Measurements from ENCODE around the gene PRR4. TPM values are rescaled to one million over a fixed set of nuclear protein-coding genes. Genes with fewer than 3 reads are reported as not detected.

PRR4 gene, protein sequence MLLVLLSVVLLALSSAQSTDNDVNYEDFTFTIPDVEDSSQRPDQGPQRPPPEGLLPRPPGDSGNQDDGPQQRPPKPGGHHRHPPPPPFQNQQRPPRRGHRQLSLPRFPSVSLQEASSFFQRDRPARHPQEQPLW
- total RNA-seq (0.67 and 8.8 TPM in 2 replicates), polyA plus RNA-seq (5.3 and 7.1 TPM in 2 replicates)

DNA sequence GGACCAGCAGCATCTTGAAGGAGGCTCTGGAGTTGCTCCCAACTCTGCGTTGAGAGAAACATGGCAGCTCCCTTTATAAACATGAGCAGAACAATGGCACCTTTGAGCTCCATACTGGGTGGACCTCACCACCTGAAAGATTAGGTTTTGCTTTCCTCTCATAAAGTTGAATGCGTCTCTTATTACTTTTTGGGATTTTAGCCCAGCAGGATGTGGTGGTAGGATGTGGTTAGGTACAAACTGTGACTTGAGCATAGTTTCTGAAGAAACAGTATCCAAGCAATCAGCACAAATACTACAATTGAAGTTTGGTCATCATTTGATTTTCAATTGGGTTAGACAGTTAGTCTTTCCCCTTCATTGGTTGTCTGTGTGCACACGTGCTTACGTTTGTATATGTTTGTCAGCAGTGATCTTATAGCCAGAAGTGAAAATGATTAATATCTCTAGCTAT lies at the start of gene PRR4:
Gene PRR4 (minus strand): TSS at position 51 of the 454 bp plus-strand sequence. CDS start 38 bp downstream, at position 13.
- TF ChIP-seq, protein P1, sequence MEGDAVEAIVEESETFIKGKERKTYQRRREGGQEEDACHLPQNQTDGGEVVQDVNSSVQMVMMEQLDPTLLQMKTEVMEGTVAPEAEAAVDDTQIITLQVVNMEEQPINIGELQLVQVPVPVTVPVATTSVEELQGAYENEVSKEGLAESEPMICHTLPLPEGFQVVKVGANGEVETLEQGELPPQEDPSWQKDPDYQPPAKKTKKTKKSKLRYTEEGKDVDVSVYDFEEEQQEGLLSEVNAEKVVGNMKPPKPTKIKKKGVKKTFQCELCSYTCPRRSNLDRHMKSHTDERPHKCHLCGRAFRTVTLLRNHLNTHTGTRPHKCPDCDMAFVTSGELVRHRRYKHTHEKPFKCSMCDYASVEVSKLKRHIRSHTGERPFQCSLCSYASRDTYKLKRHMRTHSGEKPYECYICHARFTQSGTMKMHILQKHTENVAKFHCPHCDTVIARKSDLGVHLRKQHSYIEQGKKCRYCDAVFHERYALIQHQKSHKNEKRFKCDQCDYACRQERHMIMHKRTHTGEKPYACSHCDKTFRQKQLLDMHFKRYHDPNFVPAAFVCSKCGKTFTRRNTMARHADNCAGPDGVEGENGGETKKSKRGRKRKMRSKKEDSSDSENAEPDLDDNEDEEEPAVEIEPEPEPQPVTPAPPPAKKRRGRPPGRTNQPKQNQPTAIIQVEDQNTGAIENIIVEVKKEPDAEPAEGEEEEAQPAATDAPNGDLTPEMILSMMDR (IDR thresholded peaks at IDR 0.05; ENCODE audit: low read depth, low read length): no peak
- no peaks in the 10 kb centered on the region for H3K36me3 ChIP-seq
- no peaks in the 10 kb centered on the region for H3K4me1 ChIP-seq (ENCODE audit: low read depth)
- H3K4me3 ChIP-seq: no peak within 1 kb of the TSS
- DNase-seq (ENCODE audit: low read depth in 1 of 2, low spot score in 1 of 2): no peak
- H3K9me3 ChIP-seq (ENCODE audit: low read depth): no peaks in the 10 kb centered on the region
- H3K27me3 ChIP-seq: no peaks in the 10 kb centered on the region
- H3K27ac ChIP-seq: no peak within 1 kb of the TSS

DNA sequence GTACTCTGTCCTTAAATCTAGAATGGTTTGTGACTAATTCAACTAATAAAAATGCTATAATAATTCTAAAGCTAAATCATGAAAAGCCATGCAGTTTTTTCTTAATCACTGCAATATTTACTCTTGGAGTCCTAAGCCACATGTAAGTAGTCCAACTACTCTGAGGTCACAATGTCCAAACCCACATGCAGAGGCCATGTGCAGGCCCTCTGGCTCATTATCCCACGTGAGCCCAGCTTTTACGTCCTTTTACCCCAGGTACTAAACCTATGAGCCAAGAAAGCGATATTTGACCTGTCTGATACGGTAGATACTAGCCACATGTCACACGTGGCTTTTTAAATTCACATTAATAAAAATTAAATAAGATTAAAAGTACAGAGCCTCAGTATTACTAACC lies 47.6 kb upstream of the PRR4 start:
- TF ChIP-seq, protein P1 (IDR thresholded peaks at IDR 0.05; ENCODE audit: low read depth, low read length): no peak
- no peaks in the 10 kb centered on the region for H3K27me3 ChIP-seq
- H3K27ac ChIP-seq: no peak overlapping the region
- H3K36me3 ChIP-seq: no peaks in the 10 kb centered on the region
- no peak overlapping the region for H3K4me3 ChIP-seq
- DNase-seq (ENCODE audit: low read depth in 1 of 2, low spot score in 1 of 2): no peak
- no peaks in the 10 kb centered on the region for H3K9me3 ChIP-seq (ENCODE audit: low read depth)
- H3K4me1 ChIP-seq (ENCODE audit: low read depth): no peaks in the 10 kb centered on the region

DNA sequence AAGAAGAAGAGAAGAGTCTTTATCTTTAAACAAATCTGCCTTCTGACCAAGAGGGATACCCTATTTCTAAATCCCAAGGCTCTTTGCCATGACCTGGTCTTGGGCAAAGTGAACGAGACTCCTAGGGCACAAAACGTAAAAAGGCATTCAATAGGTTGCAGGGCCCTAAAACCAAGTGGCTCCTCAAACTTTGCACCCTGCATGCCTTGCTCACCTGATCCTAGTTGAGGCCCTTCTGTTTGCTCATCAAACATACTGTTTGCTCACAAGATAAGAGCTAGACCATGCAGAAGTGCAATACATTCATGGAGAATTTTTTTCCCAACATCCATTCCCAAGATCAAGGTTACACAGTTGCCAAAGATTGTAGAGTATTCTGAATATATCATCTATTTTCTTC lies 42.7 kb upstream of the PRR4 start:
- no peak overlapping the region for H3K27ac ChIP-seq
- H3K27me3 ChIP-seq: no peaks in the 10 kb centered on the region
- no peak for DNase-seq (ENCODE audit: low read depth in 1 of 2, low spot score in 1 of 2)
- no peaks in the 10 kb centered on the region for H3K4me1 ChIP-seq (ENCODE audit: low read depth)
- H3K9me3 ChIP-seq (ENCODE audit: low read depth): no peaks in the 10 kb centered on the region
- no peaks in the 10 kb centered on the region for H3K36me3 ChIP-seq
- no peak overlapping the region for H3K4me3 ChIP-seq
- TF ChIP-seq, protein P1 (IDR thresholded peaks at IDR 0.05; ENCODE audit: low read depth, low read length): no peak

DNA sequence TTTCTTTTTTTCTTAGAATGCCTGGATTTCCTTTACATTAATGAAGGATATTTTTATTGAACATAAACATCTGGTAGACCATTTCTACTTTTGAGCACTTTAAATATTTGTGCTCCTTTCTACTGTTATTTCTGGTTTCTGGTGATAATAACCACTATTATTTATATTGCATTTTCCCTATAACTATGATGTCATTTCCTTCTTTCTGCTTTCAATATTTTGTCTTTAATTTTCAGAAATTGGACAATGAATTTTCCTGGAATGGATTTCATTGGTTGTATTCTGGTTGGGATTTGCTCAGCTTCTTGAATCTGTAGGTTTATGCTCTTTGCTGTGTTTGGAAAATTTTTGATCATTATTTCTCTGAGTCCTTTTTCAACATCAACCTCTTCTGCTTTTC lies 40.0 kb upstream of the PRR4 start:
- Histone ChIP-seq H3K4me1 (ENCODE audit: low read depth) (no peaks in the 10 kb centered on the region), H3K27me3 (no peaks in the 10 kb centered on the region), H3K9me3 (ENCODE audit: low read depth) (no peaks in the 10 kb centered on the region), H3K27ac (no peak overlapping the region), H3K36me3 (no peaks in the 10 kb centered on the region), H3K4me3 (no peak overlapping the region)
- DNase-seq (ENCODE audit: low read depth in 1 of 2, low spot score in 1 of 2): no peak
- TF ChIP-seq, protein P1 (IDR thresholded peaks at IDR 0.05; ENCODE audit: low read depth, low read length): no peak

DNA sequence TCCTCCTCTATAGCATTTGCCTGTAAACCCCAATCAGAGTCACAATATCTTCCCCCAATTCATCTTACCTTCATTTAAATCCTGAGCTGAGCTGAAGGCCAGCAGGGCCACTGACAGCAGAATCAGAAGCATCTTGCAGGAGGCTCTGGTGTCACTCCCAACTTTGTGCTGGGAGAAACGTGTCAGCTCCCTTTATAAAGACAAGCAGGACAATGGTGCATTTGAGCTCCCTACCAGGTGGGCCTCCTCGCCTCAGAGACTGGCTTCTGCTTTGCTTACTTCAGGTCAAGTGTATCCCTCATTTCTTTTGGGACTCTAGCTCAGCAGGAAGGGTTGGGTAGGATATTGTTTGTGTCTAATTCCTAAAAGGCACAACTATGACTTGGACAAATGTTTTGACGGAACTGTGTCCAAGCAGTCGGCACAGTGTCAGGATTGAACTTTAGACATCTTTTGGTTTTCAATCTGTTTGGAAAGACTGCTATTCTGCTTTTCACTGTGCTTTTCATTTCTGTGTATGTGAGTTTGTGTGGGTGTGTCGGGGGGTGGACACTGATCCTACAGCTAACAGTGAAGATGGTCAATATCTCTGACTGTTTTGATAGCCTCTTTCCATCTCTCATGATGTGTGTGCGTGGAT lies 34.9 kb upstream of the PRR4 start, which contains the start of gene PRH1:
Gene PRH1 (minus strand): TSS at position 170 of the 640 bp plus-strand sequence. CDS start 38 bp downstream, at position 132.
- TF ChIP-seq, protein P1 (IDR thresholded peaks at IDR 0.05; ENCODE audit: low read depth, low read length): no peak
- no peaks in the 10 kb centered on the region for H3K4me1 ChIP-seq (ENCODE audit: low read depth)
- H3K9me3 ChIP-seq (ENCODE audit: low read depth): no peaks in the 10 kb centered on the region

More for the DNA sequence above, 34.9 kb upstream of the PRR4 start, which contains the start of gene PRH1:
- Histone ChIP-seq H3K4me3 (no peak within 1 kb of the TSS), H3K27me3 (no peaks in the 10 kb centered on the region), H3K27ac (no peak within 1 kb of the TSS), H3K36me3 (no peaks in the 10 kb centered on the region)
- DNase-seq (ENCODE audit: low read depth in 1 of 2, low spot score in 1 of 2): no peak

All from cardiac muscle cell (in vitro differentiated cells and primary cell).